DMS 273 treated with DMSO at 0.1 percent for 48 hours (cell line): ENCODE results near the gene SHH.

Experiments
- DNase-seq: peaks from one replicate; lab custom pipeline; 2025; lab: John Stamatoyannopoulos, UW

The SHH gene

DNA sequence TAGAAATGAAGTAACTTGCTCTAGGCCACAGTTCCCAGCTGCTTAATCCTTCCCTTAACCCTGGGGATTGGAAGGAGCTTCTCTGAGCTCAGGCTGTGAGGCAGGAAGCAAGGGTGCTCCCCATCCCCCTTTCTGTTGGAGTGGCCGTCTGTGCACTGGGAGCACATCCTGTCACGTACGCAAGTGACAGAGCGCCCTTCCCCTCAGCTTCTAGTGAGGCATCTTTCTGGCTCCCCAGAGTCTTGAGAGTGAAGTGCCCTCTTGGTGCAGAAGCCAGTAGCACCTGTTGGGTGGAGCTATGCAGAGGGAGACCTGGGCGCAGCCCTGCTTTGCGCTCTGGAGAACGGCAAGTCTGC lies 47.8 kb downstream of the SHH start:
- DNase-seq = no peak

DNA sequence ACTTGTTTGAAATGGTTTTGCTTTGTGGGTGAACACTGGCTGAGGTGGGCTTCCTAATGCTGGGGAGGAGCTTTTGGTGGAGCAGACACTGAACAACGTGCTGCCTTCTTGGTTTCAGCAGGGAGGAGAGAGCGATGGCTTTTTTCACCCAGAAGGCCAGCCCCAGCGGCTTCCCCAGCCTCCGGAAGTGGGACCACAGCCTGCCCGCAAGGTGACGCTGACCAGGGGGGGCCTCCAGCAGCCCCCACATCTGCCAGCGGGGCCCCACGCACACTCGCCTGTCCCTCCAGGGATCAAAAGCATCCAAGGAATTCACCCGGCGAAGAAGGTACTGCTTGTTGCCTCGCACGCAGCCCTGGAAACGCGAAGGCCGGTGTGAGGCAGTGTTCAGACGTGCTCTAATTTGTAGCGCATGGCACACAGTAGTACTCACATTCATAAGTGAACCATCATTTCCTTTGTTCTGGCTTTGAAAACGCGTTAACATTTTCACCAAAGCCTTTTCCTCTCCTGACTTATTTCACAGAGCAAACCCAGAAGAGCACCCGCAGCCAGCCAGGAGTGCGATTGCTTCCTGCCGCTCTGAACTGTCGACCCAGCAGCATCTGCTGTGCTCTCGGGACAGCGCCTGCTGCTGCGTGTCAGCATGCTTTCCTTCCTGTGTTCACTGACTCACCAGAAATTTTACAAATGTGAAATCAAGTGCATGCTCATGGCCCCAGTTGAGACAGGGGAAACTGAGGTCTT lies 48.4 kb downstream of the SHH start:
- DNase-seq = no peak

DNA sequence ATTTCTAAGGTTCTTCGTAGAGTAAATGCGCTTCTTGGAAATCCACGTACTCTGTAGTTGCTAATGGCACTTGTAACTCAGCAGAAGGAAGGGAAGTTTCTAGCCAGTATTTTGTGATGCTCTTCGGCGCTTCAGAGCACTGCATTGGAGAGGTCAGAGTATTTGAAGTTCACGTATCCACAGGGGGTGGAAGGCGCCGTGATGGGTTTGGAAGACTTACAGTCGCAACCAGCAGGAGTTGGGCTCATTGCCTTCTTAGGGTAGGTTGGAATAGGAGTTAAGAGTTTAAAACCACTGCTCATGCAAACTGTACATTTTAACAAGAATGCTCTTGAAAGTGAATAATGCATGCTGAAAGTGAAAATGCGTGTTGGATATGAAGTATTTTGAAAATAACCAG lies 49.1 kb downstream of the SHH start:
- DNase-seq = no peak

DNA sequence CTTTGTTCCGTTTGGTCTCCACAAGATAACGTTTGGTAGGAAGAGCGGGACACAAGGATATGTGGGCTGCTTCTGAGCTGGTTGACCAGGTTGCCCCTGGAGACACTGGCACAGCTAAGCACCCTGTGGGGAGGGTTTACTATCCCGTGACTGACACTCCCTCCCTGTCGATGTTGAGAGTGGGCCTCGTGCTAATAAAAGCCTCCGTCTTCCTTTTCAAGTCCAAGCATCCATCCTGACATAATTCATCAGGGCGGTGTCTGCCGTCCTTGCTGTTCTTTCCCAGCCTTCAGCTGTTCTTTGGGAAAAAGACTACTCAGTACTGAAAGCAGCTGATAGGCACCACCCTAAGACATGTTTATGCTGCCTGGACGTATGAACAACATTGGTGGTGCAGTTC lies 49.6 kb downstream of the SHH start:
- no peak for DNase-seq

DNA sequence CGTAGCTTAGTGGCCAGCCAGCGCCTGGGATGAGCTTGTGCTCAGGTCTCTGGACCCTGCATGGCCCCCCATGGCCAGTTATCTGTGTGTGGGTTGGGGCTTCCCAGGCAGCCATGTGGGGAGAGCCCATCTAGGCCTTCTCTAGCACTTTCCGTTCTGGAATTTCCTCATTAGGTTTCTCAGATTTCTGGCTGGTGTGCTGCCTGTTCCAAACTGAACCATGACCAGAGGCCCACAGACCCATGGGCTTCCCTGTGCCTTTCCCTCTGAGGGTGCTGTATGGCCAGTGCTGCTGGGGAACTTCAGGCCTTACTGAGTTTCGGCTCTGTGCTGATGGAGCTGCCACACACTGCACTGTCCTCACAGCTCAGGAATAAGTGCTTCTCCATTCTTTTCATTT lies 50.2 kb downstream of the SHH start:
- DNase-seq = no peak

GRCh38 chr7:155761162-155761561 lies 51.1 kb downstream of the SHH start:
- no peak for DNase-seq

DNA sequence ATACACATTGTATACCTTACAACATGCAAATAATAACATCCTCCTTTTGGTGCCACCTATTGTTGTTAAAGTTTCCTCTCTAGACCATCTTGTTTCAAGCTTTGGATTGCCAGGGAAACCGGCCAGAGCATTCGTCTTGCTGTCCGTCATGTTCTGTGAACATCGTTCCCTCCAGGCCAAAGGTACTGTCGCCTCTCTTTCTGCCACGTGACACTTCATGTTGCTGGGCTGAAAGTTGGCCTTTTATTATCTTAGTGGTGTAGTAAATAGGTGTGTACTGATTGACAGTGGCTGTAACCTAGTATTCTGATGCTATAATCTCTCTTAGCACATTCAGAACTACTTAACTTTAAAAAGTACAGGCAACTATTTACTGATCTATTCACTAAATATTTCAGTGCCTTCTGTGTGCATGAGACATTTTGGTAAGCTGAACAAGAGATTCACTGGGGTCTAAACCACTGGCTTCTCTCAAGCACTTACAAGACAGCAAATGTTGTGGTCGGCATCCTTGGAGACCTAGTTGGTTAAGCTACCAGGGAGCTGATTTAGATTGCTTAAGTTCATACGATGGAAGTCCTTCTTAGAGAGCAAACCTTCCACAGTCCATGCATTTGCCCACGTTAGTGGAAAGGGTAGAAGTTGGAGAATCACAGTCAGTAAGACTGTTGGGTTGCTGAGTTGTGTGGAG lies 52.4 kb downstream of the SHH start:
- DNase-seq = no peak

- no peak for DNase-seq
Observed at GRCh38 chr7:155758348-155758747, 53.9 kb downstream of the SHH start.

GRCh38 chr7:155756322-155756721 lies 55.9 kb downstream of the SHH start:
- DNase-seq = no peak

DNA sequence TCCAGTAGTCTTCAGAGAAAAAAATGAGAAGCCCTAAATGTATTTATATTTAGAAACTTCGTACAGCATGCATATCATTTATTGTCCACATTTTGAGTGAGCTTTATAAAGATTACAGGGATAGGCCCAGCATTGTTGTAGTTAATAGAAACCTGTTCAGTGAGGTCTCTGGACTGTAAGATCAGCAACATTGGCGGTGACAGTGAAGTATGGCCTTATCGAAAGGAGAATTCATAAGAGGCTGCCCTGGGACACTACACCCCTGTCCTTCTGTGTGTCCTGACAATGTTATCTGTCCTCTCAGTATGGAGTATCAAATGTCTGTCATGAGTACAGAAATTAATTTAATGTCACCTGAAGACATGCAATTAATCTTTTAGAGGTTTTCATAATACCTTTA lies 57.2 kb downstream of the SHH start:
- DNase-seq = no peak

GRCh38 chr7:155754165-155754564 lies 58.1 kb downstream of the SHH start:
- DNase-seq = no peak

- no peak for DNase-seq
Observed at GRCh38 chr7:155753446-155753965, 58.8 kb downstream of the SHH start.

- no peak for DNase-seq
Observed at GRCh38 chr7:155752756-155753445, 59.4 kb downstream of the SHH start.

DNA sequence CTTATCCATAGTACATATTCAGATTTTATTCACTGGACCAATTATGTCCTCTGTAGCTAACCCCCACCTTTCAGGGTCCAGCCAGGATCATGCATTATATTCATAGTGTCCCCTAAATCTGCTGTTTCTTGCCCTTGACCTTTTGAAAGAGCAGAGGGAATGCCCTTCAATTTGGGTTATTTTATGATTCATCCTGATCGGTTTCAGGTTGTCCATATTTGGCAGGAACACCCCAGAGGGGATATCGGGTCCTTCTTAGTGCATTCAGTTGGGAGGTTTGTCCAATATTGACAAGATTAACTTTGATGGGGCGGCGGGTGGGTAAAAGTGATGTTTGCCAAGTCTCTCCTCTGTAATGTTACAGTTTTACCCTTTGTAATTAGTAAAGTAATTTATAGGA lies 60.9 kb downstream of the SHH start:
- no peak for DNase-seq

GRCh38 chr7:155750255-155751125 lies 61.8 kb downstream of the SHH start:
- DNase-seq = no peak
